K562 (cell line): Measurements from ENCODE around the gene ZNF17. TPM values are rescaled to one million over a fixed set of nuclear protein-coding genes. Genes with fewer than 3 reads are reported as not detected.
A peak's percentile ranks its signal among the peaks of the same experiment; 100 is the strongest.

Source experiments
- CHD7 ChIP-seq: fragments of 200-600 bp; sonication (generic); IDR thresholded peaks from one replicate; pipeline ENCODE4 v1.6.1; 2012; ENCODE audit warnings: mild to moderate bottlenecking, low read depth, low read length, inconsistent platforms
- GABPA ChIP-seq: fragments of 200-800 bp; sonication (Bioruptor generic); conservative IDR thresholded peaks from 2 replicates; pipeline ENCODE4 v1.6.1; 2016; ENCODE audit warnings: low read depth, missing genetic modification characterization, missing compliant biosample characterization
- HMGXB4 ChIP-seq: sonication (generic); formaldehyde crosslinking; IDR thresholded peaks from 2 replicates; pipeline ENCODE4 v1.8.1; 2023; ENCODE audit warnings: mild to moderate bottlenecking, missing genetic modification reagents
- JUND ChIP-seq, 2 experiments: IDR thresholded peaks; 2 replicates in 1 of 2; 3 replicates in 1 of 2; pipeline ENCODE4 v1.6.1; 2011; ENCODE audit warnings: borderline replicate concordance in 2 of 2, low read depth in 2 of 2, low read length in 2 of 2, improper control_type of control experiment in 1 of 2, missing biosample characterization in 1 of 2, missing genetic modification characterization in 1 of 2, missing genetic modification reagents in 1 of 2
- KHSRP ChIP-seq: fragments of 450-650 bp; IDR thresholded peaks from 2 replicates; pipeline ENCODE4 v1.6.1; 2017
- NEUROD1 ChIP-seq: fragments of 150-350 bp; IDR thresholded peaks from 2 replicates; pipeline ENCODE4 v1.6.1; 2014; ENCODE audit warnings: borderline replicate concordance, low read length, low read depth; ENCODE audit not compliant: partially characterized antibody
- NR3C1 ChIP-seq: sonication (generic); formaldehyde crosslinking; IDR thresholded peaks from 2 replicates; pipeline ENCODE4 v1.8.1; 2022; ENCODE audit warnings: missing genetic modification reagents
- PCBP2 ChIP-seq: fragments of 200-400 bp; formaldehyde crosslinking; IDR thresholded peaks from 2 replicates; pipeline ENCODE4 v1.6.1; 2018; ENCODE audit warnings: low read length, low read depth, mild to moderate bottlenecking, moderate library complexity; ENCODE audit not compliant: poor library complexity, severe bottlenecking
- POLR2G ChIP-seq: fragments of 200-400 bp; formaldehyde crosslinking; IDR thresholded peaks from 2 replicates; pipeline ENCODE4 v1.6.1; 2017; ENCODE audit warnings: low read depth, mild to moderate bottlenecking, antibody characterized with exemption, low read length, moderate library complexity
- SMAD1 ChIP-seq: fragments of 150-350 bp; IDR thresholded peaks from 2 replicates; pipeline ENCODE4 v1.6.1; 2014; ENCODE audit warnings: low read length, low read depth; ENCODE audit not compliant: partially characterized antibody
- SRSF9 ChIP-seq: fragments of 200-400 bp; formaldehyde crosslinking; IDR thresholded peaks from 2 replicates; pipeline ENCODE4 v1.6.1; 2017; ENCODE audit warnings: low read depth, low read length, borderline replicate concordance
- ZNF133 ChIP-seq: fragments of 250-450 bp; sonication (Bioruptor Pico); IDR thresholded peaks from 2 replicates; pipeline ENCODE4 v1.4.0; 2020; ENCODE audit warnings: mild to moderate bottlenecking
- ZNF212 ChIP-seq: fragments of 450-650 bp; formaldehyde crosslinking; IDR thresholded peaks from 2 replicates; pipeline ENCODE4 v1.4.0; 2020; ENCODE audit warnings: mild to moderate bottlenecking
- ZNF444 ChIP-seq: fragments of 250-450 bp; sonication (Bioruptor Pico); IDR thresholded peaks from 2 replicates; pipeline ENCODE4 v1.4.0; 2020; ENCODE audit warnings: mild to moderate bottlenecking, moderate library complexity
- polyA plus RNA-seq, 8 experiments: library from polyadenylated mRNA; depleted of rRNA in 4 of 8; stranded (reverse) in 5 of 8; unstranded in 3 of 8; fragments of >200 nt; fragmentation: Nextera tagmentation in 2 of 8; fragmentation: Illumina TruSeq in 1 of 8; extraction: Ambion mirVana in 2 of 8; extraction: Trizol in 1 of 8; gene quantifications; 2 replicates each; pipeline versions ENCODE4 v1.2.1 to v1.2.3, GENCODE V29; 2011 to 2014; ENCODE audit warnings: inconsistent platforms in 1 of 8, missing spikeins in 1 of 8
- total RNA-seq, 7 experiments: library from RNA; depleted of rRNA in 6 of 7; stranded (reverse); fragments of >200 nt in 6 of 7; fragmentation: Illumina TruSeq in 2 of 7; extraction: Trizol in 2 of 7; gene quantifications; 2 replicates each; pipeline versions ENCODE4 v1.2.1 to v1.2.3, GENCODE V29; 2011 to 2021; ENCODE audit warnings: low replicate concordance in 1 of 7

ZNF17 gene
- total and polyA plus RNA-seq, 9 of the 15 experiments (the other 6 are each of a cell fraction or from before 2014, with no cell fraction given) = 5.3 to 8.6 (median 6.5) TPM

GRCh38 chr19:57389730-57390598, 21.0 kb upstream of the ZNF17 start, which contains the start of gene ZNF548 (continued):
- TF ChIP-seq CHD7 (no peak), KHSRP (0 out of 2 replicates have a peak, but pooled peaks have one; percentile 41), PCBP2 (no peak), ZNF133 (CRISPR knock-in tag) (no peak), ZNF444 (no peak), JUND (IDR thresholded peaks at IDR 0.05; ENCODE audit: borderline replicate concordance, low read depth, low read length) (peak; percentile 88), JUND (tag; IDR thresholded peaks at IDR 0.05; ENCODE audit: borderline replicate concordance, low read depth, low read length) (peak; percentile 87), SRSF9 (no peak), GABPA (tag) (peak; percentile 95), SMAD1 (no peak), NEUROD1 (no peak), ZNF212 (CRISPR knock-in tag) (no peak), POLR2G (peak; percentile 86), HMGXB4 (CRISPR knock-in tag) (no peak), NR3C1 (no peak)
